Activated CD4-positive, CD25-positive, alpha-beta regulatory T cell treated with anti-CD3 and anti-CD28 coated beads, Interleukin-2, amount 50 U/mL, for 16 hours (primary cell): ENCODE measurements around the gene PACSIN2.

Experiments used
- DNase-seq: peaks from one replicate; pipeline ENCODE4 v3.0.0-alpha.2; 2020; ENCODE audit warnings: low read depth, low spot score

PACSIN2 gene

DNA sequence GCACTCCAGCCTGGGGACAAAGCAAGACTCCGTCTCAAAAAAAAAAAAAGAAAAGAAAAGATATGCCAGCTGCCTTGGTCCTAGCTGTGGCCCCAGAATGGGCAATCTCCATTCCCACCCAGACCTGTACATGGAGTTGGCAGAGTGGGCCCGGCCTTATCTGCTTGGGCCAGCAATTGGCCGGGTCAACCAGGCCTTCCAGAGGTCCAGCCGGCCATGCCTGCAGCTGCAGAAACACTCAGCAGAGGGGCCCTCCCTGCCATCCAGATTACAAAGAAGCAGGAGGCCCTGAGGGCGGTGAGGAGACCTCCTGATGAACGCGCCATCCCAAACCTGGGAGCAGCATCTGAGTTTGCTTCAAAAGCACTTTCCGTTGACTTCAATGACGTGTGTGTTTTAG, 131.0 kb downstream of the PACSIN2 start:
- DNase-seq: no peak

GRCh38 chr22:42883121-42883520, 131.8 kb downstream of the PACSIN2 start:
- DNase-seq: no peak

DNA sequence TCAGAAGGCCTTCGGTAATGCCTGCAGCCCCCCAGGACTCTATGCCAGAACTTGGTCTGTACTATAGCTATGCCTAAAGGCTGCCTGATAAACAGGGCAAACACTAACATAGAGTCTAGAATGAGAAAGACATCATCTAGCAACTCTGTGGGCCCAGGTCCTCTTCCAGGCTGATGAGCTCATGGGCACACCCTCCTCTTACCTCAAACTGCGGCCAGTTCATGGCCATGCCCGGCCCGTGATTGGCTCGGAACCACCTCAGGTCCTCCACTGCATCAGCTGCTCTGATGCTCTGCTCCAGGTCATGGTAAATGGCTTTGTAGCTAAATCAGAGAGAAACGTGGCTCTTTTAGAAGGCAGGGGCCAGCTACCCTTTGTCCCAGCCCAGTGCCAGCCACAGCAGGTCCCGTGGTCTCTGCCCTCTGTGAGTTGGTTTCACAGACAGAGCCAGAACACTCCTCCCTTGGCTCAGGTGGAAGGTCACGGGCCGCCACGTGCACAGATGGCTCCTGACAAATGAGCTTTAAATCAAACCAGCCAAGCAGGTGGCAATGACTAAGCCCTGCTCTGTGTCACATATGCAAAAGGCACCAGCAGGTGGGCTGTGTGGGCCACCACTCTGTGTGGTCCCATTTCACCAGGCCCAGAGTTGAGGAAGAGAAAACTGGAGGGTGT, 132.8 kb downstream of the PACSIN2 start:
- no peak for DNase-seq

- DNase-seq: no peak
Measured at GRCh38 chr22:42881298-42881697, 133.7 kb downstream of the PACSIN2 start.

GRCh38 chr22:42880815-42881214, 134.1 kb downstream of the PACSIN2 start:
- no peak for DNase-seq

DNA sequence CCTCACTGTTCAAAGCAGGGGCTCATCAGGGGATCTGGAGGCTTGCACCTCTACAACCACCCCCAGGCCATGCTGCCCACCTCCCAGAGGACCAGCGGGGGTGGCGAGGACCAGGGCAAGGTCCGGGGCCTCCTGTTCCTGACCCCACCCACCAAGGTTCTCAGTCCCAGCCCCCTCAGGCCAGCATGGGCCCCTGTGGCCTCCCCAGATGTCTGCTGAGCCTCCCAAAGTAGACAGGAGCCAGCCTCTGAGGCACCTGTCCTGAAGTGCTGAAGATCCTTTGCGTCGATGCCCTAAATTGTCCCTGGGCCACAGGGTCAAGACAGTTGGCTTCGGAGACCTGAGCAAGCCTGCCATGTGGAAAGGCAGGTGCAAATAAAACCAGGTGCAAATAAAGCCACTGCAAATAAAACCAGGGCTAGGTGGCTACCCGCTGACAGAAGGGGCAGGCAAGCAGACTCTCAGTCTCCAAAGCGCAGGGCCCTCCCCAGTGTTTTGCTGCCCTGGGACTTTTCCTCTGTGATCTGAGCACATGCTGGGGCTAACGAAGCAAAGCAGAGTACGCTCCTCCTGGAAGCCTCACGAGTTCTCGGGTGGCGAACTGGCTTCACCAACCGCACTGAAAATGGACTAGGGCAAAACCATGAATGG, 135.5 kb downstream of the PACSIN2 start:
- DNase-seq: no peak

- DNase-seq: no peak
Measured at GRCh38 chr22:42878561-42879305, 136.2 kb downstream of the PACSIN2 start.

GRCh38 chr22:42877597-42878340, 137.2 kb downstream of the PACSIN2 start:
- no peak for DNase-seq

- DNase-seq: no peak
Measured at GRCh38 chr22:42877158-42877557, 137.8 kb downstream of the PACSIN2 start.

- no peak for DNase-seq
Measured at GRCh38 chr22:42876041-42876440, 138.9 kb downstream of the PACSIN2 start.

DNA sequence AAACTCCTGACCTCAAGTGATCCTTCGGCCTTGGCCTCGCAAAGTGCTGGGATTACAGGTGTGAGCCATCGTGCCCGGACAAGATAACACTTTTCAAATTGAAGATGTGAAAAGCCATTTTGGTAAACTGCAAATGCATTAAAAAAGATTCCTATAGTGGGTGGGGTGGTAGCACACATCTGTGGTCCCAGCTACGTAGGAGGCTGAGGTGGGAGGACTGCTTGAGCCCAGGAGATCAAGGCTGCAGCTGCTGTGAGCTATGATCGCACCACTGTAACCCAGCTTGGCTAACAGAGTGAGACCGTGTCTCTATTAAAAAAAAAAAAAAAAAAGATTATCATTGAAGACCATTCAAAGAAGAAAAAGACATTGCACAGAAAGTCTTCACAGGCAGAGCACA, 140.9 kb downstream of the PACSIN2 start:
- DNase-seq: no peak

- DNase-seq: no peak
Measured at GRCh38 chr22:42873356-42873755, 141.6 kb downstream of the PACSIN2 start.

DNA sequence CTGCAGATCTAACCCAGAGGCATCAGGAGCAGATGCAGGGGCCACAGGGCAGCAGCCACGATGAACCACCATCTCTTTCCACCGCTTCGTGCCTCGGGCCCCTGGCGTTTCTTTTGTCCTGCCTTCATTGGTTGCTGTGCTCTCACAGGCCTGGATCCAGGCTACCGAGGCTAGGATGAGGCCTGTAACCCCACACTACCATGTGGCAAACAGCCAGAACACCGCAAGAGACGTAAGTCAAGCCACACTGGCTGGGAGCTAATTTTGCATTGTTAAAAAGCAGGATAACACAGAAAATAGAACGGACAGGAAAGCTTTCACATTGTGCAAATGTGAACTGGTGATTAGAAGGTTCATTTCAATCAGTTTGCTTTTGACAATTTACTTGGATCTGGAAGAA, 142.1 kb downstream of the PACSIN2 start:
- no peak for DNase-seq

GRCh38 chr22:42871146-42872050, 143.6 kb downstream of the PACSIN2 start:
- DNase-seq: no peak

- no peak for DNase-seq
Measured at GRCh38 chr22:42869888-42870480, 145.0 kb downstream of the PACSIN2 start.

- DNase-seq: no peak
Measured at GRCh38 chr22:42869463-42869862, 145.5 kb downstream of the PACSIN2 start.

DNA sequence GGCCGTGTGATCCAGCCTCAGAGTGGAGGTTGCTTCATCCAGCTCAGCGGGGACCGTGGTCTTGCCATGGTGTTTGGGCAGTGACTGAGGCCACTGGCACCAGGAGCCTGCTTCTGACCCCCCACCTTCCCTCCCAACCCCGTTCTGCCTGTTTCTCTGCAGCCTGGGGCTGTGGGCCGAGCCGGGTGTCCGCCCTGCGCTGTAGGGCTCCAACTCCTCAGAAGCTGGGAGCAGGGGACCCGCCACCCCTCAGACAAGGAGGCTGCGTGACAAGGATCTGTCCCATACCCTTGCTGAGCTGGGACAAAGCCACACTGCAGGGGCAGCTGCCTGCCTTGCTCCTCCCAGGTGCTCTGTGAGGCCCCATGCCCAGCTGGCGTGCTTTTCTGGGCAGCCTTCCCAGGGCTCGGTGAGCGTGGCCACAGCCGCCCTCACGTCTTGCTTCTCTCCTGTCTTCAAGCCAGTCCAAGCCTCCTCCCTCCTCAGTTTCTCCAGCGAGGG, 146.1 kb downstream of the PACSIN2 start:
- DNase-seq: no peak

DNA sequence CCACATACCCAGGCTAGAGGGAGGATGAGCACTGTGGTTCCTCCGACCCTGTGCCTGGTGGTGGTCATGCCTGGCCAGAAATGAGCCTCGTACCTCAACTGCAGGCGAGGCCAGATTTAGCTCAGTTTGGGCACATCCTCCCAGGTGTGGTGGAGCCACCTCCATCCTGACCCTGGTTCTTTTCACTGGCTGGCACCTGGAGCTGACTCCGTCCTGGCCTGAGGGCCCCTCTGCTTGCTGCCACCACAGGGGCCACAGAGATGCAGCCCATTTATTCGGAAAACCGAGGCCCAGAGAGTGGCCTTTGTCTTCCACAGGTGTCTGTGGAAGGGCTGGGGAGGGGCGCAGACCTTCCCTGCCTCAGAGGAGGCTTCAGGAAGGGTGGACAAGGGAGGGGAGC, 148.8 kb downstream of the PACSIN2 start:
- DNase-seq: no peak

DNA sequence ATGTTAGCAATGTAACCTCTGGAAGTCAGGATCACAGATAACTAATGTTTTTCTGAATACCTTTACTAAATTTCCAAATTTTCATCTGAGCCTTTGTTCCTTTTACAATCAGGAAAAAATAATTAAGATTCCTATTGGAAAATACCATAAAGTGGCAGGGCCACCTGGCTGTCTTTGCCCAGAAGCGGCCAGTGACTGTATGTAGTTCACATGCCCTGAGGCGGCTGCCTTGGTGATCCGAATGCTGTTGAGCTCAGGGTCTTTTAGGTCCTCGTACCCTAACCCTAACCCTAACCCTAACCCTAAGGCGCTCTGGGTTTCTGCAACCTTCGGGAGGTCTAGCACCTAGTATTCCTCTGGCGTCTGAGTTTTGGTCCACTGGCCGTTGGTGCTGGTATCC, 149.4 kb downstream of the PACSIN2 start:
- DNase-seq: no peak

GRCh38 chr22:42863349-42863961, 151.5 kb downstream of the PACSIN2 start:
- no peak for DNase-seq
